ENCODE results near the gene BRICD5. TPM values are rescaled to one million over a fixed set of nuclear protein-coding genes. Genes with fewer than 3 reads are reported as not detected.

Gene BRICD5
- total and polyA plus RNA-seq, 2 donors (not counting 1 experiment from before 2014, with no cell fraction given): 0.23 to 1.5 TPM

- H3K4me3 ChIP-seq (replicated peaks in 1 of 4; ENCODE audit: control extremely low read depth in 1 of 4, insufficient read depth in 1 of 4, low read depth in 3 of 4, low read length in 4 of 4): no peak overlapping the region
- H3K9ac ChIP-seq (ENCODE audit: insufficient read depth, low read length): no peak overlapping the region
- no peaks in the 10 kb centered on the region for H3K27me3 ChIP-seq (ENCODE audit: control insufficient read depth, insufficient read depth, low read length)
- no peak overlapping the region for H3K27ac ChIP-seq (ENCODE audit: insufficient read depth, low read length)
- TF ChIP-seq EZH2 (IDR thresholded peaks at IDR 0.05; ENCODE audit: low read length, missing control alignments): no peak
- TF ChIP-seq CTCF (conservative IDR thresholded peaks at IDR 0.05 in 1 of 2, IDR thresholded peaks at IDR 0.05 in 1 of 2; ENCODE audit: low read depth in 1 of 2, low read length in 2 of 2): no peak
- H3K9me3 ChIP-seq (ENCODE audit: control insufficient read depth, insufficient read depth, low read depth, low read length): no peaks in the 10 kb centered on the region
- peaks cover 38% of the 10 kb centered on the region for H3K36me3 ChIP-seq (ENCODE audit: control insufficient read depth, insufficient read depth, low read length)
- no peak for DNase-seq (ENCODE audit: low read depth in 2 of 2)
- H2AFZ ChIP-seq (ENCODE audit: low read length): no peak overlapping the region
- H3K4me1 ChIP-seq (ENCODE audit: control insufficient read depth, extremely low read depth, insufficient read depth, low read length): peaks cover 2% of the 10 kb centered on the region
- H3K4me2 ChIP-seq (ENCODE audit: extremely low read depth, insufficient read depth, low read length): no peak overlapping the region
- H3K79me2 ChIP-seq (ENCODE audit: control insufficient read depth, insufficient read depth, low read length): peaks cover 23% of the 10 kb centered on the region
- H4K20me1 ChIP-seq (ENCODE audit: control insufficient read depth, extremely low read depth, insufficient read depth, low read length): no peaks in the 10 kb centered on the region
Measured at GRCh38 chr16:2230376-2230775, 19.7 kb upstream of the BRICD5 start.

GRCh38 chr16:2229632-2230250 lies 19.1 kb upstream of the BRICD5 start:
- Histone ChIP-seq H3K9ac (ENCODE audit: insufficient read depth, low read length) (no peak overlapping the region), H3K4me1 (ENCODE audit: control insufficient read depth, extremely low read depth, insufficient read depth, low read length) (peaks cover 2% of the 10 kb centered on the region), H3K4me2 (ENCODE audit: extremely low read depth, insufficient read depth, low read length) (no peak overlapping the region), H3K9me3 (ENCODE audit: control insufficient read depth, insufficient read depth, low read depth, low read length) (no peaks in the 10 kb centered on the region), H3K27me3 (ENCODE audit: control insufficient read depth, insufficient read depth, low read length) (no peaks in the 10 kb centered on the region), H3K79me2 (ENCODE audit: control insufficient read depth, insufficient read depth, low read length) (peaks cover 29% of the 10 kb centered on the region), H3K4me3 (replicated peaks in 1 of 4; ENCODE audit: control extremely low read depth in 1 of 4, insufficient read depth in 1 of 4, low read depth in 3 of 4, low read length in 4 of 4) (no peak overlapping the region), H3K27ac (ENCODE audit: insufficient read depth, low read length) (no peak overlapping the region), H3K36me3 (ENCODE audit: control insufficient read depth, insufficient read depth, low read length) (peaks cover 32% of the 10 kb centered on the region), H4K20me1 (ENCODE audit: control insufficient read depth, extremely low read depth, insufficient read depth, low read length) (no peaks in the 10 kb centered on the region), H2AFZ (ENCODE audit: low read length) (no peak overlapping the region)
- no peak for TF ChIP-seq EZH2 (IDR thresholded peaks at IDR 0.05; ENCODE audit: low read length, missing control alignments)
- TF ChIP-seq CTCF (conservative IDR thresholded peaks at IDR 0.05 in 1 of 2, IDR thresholded peaks at IDR 0.05 in 1 of 2; ENCODE audit: low read depth in 1 of 2, low read length in 2 of 2): no peak
- no peak for DNase-seq (ENCODE audit: low read depth in 2 of 2)

GRCh38 chr16:2229091-2229490 lies 18.4 kb upstream of the BRICD5 start:
- no peak for DNase-seq (ENCODE audit: low read depth in 2 of 2)
- TF ChIP-seq EZH2 (IDR thresholded peaks at IDR 0.05; ENCODE audit: low read length, missing control alignments) (no peak), CTCF (conservative IDR thresholded peaks at IDR 0.05 in 1 of 2, IDR thresholded peaks at IDR 0.05 in 1 of 2; ENCODE audit: low read depth in 1 of 2, low read length in 2 of 2) (no peak)
- peaks cover 2% of the 10 kb centered on the region for H3K4me1 ChIP-seq (ENCODE audit: control insufficient read depth, extremely low read depth, insufficient read depth, low read length)
- no peak overlapping the region for H3K4me2 ChIP-seq (ENCODE audit: extremely low read depth, insufficient read depth, low read length)
- peaks cover 27% of the 10 kb centered on the region for H3K36me3 ChIP-seq (ENCODE audit: control insufficient read depth, insufficient read depth, low read length)
- peaks cover 35% of the 10 kb centered on the region for H3K79me2 ChIP-seq (ENCODE audit: control insufficient read depth, insufficient read depth, low read length)
- no peak overlapping the region for H3K27ac ChIP-seq (ENCODE audit: insufficient read depth, low read length)
- no peak overlapping the region for H3K4me3 ChIP-seq (replicated peaks in 1 of 4; ENCODE audit: control extremely low read depth in 1 of 4, insufficient read depth in 1 of 4, low read depth in 3 of 4, low read length in 4 of 4)
- H3K27me3 ChIP-seq (ENCODE audit: control insufficient read depth, insufficient read depth, low read length): no peaks in the 10 kb centered on the region
- H4K20me1 ChIP-seq (ENCODE audit: control insufficient read depth, extremely low read depth, insufficient read depth, low read length): no peaks in the 10 kb centered on the region
- H3K9ac ChIP-seq (ENCODE audit: insufficient read depth, low read length): no peak overlapping the region
- H3K9me3 ChIP-seq (ENCODE audit: control insufficient read depth, insufficient read depth, low read depth, low read length): no peaks in the 10 kb centered on the region
- H2AFZ ChIP-seq (ENCODE audit: low read length): no peak overlapping the region

All from fibroblast of lung (primary cell).